Activated T-helper 17 cell treated with anti-CD3 and anti-CD28 coated beads, Interleukin-2, amount 50 U/mL, for 72 hours (primary cell): ENCODE measurements around the gene C1GALT1. TPM values are rescaled to one million over a fixed set of nuclear protein-coding genes. Genes with fewer than 3 reads are reported as not detected.
A peak's percentile ranks its signal among the peaks of the same experiment; 100 is the strongest.

Source experiments
- ATAC-seq: fragments of 150-1000 bp; cut with Tn5 transposase; replicated peaks from 2 replicates; pipeline ENCODE4 v1.10.0; 2021; ENCODE audit warnings: mild to moderate bottlenecking, moderate library complexity
- H3K27ac Mint-ChIP-seq: one replicate; pipeline ENCODE4 v1.8.0; 2022; ENCODE audit warnings: mixed read lengths
- H3K27me3 Mint-ChIP-seq: one replicate; pipeline ENCODE4 v1.8.0; 2022; ENCODE audit warnings: mixed read lengths
- H3K36me3 Mint-ChIP-seq: one replicate; pipeline ENCODE4 v1.8.0; 2022; ENCODE audit warnings: low read depth, mild to moderate bottlenecking, mixed read lengths
- H3K4me1 Mint-ChIP-seq: one replicate; pipeline ENCODE4 v1.8.0; 2022; ENCODE audit warnings: mixed read lengths
- H3K4me3 Mint-ChIP-seq: one replicate; pipeline ENCODE4 v1.8.0; 2022; ENCODE audit warnings: mild to moderate bottlenecking, mixed read lengths
- H3K9me3 Mint-ChIP-seq: one replicate; pipeline ENCODE4 v1.8.0; 2022; ENCODE audit warnings: mixed read lengths
- total RNA-seq, 2 donors: library from RNA; stranded (reverse); gene quantifications; one replicate each; pipeline ENCODE4 v1.2.3, GENCODE V29; 2022

C1GALT1 gene
- total RNA-seq, 2 donors from 2014 or later, result 40.9 to 47.2 TPM

DNA sequence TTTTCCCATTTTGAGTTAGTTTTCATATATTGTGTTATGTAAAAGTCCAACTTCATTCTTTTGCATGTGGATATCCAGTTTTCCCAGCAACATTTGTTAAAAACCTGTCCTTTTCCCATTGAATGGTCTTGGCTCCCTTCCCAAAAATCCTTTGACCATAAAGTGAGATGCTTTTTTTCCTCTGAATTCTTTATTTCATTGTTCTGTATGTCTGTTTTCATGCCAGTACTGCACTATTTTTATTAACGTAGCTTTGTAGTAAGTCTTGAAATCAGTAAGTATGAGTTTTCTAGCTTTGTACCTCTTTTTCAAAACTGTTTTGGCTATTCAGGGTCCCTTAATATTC lies 20.0 kb downstream of the C1GALT1 start:
- Mint-ChIP-seq H3K27ac (peak overlapping the region; percentile 72), H3K4me3 (peak overlapping the region; percentile 74), H3K9me3 (no peaks in the 10 kb centered on the region), H3K27me3 (no peaks in the 10 kb centered on the region), H3K4me1 (peaks cover 75% of the 10 kb centered on the region), H3K36me3 (peaks cover 7% of the 10 kb centered on the region)
- no peak for ATAC-seq

DNA sequence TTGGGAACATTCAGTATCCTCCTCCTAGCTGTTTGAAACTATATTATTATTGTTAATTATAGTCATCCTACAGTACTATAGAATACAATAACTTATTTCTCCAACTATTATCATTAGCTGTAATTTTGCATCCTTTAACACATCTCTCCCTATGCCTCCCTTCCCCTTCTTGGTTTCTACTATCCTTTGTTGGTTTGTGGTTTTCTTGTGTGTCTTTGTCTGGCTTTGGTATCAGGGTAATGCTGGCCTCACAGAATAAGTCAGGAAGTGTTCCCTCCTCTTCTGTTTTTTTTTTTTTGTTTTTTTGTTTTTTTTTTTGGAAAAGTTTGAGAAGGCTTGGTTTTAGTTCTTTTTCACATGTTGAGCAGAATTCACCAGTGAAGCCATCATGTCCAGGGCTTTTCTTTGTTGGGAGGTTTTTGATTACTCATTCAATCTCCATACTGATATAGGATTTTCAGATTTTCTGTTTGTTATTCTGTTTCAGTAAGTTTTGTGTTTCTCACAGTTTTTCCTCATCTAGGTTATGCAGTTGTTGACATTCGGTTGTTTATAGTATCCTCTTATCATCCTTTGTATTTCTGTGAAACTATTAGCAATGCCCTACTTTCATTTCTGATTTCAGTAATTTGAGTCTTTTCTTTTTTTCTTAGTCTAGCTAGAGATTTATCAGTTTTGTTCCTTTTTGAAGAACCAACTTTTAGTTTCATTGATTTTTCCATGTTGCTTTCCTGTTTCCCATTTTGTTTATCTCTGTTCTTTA lies 21.6 kb downstream of the C1GALT1 start:
- H3K27ac Mint-ChIP-seq, result peak overlapping the region; percentile 91
- H3K9me3 Mint-ChIP-seq, result no peaks in the 10 kb centered on the region
- ATAC-seq, result peak; percentile 68
- peaks cover 11% of the 10 kb centered on the region for H3K36me3 Mint-ChIP-seq
- H3K27me3 Mint-ChIP-seq, result no peaks in the 10 kb centered on the region
- H3K4me3 Mint-ChIP-seq, result peak overlapping the region; percentile 75
- peaks cover 72% of the 10 kb centered on the region for H3K4me1 Mint-ChIP-seq

DNA sequence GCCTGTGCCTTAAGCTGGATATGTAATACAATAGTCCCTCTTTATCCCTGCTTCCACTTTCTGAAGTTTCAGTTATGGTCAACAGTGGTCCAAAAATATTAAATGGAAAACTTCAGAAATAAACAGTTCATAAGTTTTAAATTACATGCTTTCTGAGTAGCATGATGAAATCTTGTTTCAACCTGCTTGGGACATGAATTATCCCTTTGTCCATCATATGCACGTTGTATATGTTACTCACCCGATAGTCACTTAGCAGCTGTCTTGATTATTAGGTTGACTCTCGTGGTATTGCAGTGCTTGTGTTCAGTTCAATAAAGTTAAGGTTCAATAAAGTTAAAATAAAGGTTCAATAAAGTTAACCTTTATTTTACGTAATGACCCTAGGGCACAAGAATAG lies 25.5 kb downstream of the C1GALT1 start:
- ATAC-seq, result no peak
- Mint-ChIP-seq H3K27me3 (no peaks in the 10 kb centered on the region), H3K4me1 (peaks cover 56% of the 10 kb centered on the region), H3K4me3 (no peak overlapping the region), H3K9me3 (no peaks in the 10 kb centered on the region), H3K27ac (peak overlapping the region; percentile 47), H3K36me3 (peaks cover 29% of the 10 kb centered on the region)

DNA sequence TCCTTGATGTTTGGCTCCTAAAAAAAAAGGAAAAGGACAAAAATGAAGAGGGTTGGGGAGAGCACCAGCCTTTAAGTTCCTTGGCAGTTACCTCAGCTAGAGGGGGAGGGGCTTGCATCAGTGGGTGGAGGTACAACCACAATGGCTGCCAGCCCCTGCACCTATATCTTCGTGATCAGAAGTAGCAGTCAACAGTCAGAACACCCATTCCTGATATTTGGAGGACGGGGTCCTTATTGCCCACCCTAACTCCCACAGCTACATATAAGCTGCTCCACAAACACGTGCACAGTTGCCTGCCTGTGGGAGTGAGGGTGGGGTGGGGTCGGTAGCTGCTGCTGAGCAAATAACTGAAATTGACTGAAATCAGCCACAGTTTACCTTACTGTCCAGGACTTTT lies 26.2 kb downstream of the C1GALT1 start:
- Mint-ChIP-seq H3K27ac (no peak overlapping the region), H3K4me1 (peaks cover 52% of the 10 kb centered on the region)

DNA sequence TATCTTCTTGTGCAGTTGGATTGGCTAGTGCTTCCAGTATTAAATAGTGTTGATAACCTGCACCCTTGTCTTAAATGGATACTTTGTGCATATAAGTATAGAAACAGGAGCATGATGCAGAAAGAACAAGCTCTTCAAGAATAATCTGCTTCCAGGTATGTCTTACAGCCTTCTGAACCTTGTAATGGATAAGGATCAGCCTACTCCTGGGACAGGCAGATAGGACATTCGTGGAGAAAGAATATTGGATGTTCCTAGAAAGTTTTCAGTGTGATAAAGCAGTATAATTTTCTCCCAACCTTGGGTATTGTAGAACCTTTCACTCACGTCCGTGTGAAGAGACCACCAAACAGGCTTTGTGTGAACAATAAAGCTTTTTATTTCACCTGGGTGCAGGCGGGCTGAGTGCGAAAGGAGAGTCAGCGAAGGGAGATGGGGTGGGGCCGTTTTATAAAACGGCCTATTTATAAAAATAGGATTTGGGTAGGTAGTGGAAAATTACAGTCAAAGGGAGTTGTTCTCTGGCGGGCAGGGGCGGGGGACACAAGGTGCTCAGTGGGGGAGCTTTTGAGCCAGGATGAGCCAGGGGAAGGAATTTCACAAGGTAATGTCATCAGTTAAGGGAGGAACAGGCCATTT lies 27.2 kb downstream of the C1GALT1 start:
- peaks cover 48% of the 10 kb centered on the region for H3K4me1 Mint-ChIP-seq

More for the DNA sequence above, 26.2 kb downstream of the C1GALT1 start:
- ATAC-seq, result no peak
- H3K4me3 Mint-ChIP-seq, result no peak overlapping the region
- H3K36me3 Mint-ChIP-seq, result peaks cover 29% of the 10 kb centered on the region
- no peaks in the 10 kb centered on the region for H3K9me3 Mint-ChIP-seq
- H3K27me3 Mint-ChIP-seq, result no peaks in the 10 kb centered on the region

DNA sequence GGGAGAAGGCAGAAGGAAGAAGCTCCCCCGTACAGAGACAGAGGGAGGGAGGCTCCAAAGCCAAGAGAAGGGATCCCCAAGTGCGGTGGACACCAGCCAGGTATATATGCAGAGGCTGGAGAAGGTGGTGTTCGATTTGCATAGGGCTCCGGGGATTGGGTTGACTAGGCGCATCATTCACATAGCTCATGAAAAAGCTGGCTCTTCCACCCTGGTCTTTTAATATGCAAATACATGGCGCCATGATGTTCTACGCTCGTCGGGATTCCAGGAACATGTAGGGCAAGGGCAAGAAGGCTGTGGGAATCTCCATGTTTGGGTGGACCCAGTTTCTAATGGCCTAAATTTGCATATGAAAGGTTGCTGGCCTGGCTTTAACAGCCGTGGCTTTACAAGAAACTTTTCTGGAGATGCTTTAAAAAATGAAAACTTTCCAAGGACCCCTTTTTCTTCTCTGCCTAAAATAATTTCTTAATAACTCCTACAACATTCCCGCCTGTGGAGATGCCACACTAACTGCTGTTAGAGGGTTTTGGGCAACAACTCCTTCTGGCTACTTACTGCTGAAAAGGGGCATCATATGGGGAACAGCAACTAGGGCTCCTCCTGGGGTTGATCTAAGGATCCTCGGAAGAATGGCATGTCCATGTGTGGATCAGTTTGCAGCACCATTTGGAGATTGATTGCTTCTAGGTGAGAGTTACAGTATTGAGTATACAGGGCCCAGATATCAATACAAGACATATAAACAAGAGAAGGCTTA lies 28.3 kb downstream of the C1GALT1 start:
- Mint-ChIP-seq H3K27me3 (no peaks in the 10 kb centered on the region), H3K9me3 (no peaks in the 10 kb centered on the region), H3K4me3 (no peak overlapping the region), H3K27ac (peak overlapping the region; percentile 15), H3K36me3 (peaks cover 50% of the 10 kb centered on the region), H3K4me1 (peaks cover 42% of the 10 kb centered on the region)
- ATAC-seq, result no peak

More for the DNA sequence above, 27.2 kb downstream of the C1GALT1 start:
- Mint-ChIP-seq H3K36me3 (peaks cover 38% of the 10 kb centered on the region), H3K27ac (no peak overlapping the region), H3K9me3 (no peaks in the 10 kb centered on the region), H3K27me3 (no peaks in the 10 kb centered on the region), H3K4me3 (no peak overlapping the region)
- no peak for ATAC-seq

DNA sequence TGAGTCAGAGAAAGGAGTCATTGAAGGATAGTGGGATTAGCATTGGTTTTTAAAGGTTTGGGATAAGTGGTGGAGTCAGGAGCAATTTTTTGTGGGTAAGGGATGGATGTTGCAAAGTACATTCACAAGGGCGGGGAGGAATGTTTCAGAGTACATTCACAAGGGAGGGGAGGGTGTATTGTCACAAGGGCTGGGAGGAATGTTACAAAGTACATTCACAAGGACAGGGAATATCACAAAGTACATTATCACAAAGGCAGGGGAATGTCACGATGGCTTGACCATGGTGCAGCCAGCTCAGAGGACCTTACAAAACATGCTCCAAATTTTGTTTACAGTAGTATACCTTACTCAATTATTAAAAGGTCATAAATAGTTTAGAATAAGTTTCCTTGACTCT lies 30.3 kb downstream of the C1GALT1 start:
- Mint-ChIP-seq H3K4me3 (no peak overlapping the region), H3K4me1 (peaks cover 41% of the 10 kb centered on the region), H3K36me3 (peaks cover 57% of the 10 kb centered on the region), H3K9me3 (no peaks in the 10 kb centered on the region), H3K27ac (no peak overlapping the region), H3K27me3 (no peaks in the 10 kb centered on the region)
- ATAC-seq, result no peak

DNA sequence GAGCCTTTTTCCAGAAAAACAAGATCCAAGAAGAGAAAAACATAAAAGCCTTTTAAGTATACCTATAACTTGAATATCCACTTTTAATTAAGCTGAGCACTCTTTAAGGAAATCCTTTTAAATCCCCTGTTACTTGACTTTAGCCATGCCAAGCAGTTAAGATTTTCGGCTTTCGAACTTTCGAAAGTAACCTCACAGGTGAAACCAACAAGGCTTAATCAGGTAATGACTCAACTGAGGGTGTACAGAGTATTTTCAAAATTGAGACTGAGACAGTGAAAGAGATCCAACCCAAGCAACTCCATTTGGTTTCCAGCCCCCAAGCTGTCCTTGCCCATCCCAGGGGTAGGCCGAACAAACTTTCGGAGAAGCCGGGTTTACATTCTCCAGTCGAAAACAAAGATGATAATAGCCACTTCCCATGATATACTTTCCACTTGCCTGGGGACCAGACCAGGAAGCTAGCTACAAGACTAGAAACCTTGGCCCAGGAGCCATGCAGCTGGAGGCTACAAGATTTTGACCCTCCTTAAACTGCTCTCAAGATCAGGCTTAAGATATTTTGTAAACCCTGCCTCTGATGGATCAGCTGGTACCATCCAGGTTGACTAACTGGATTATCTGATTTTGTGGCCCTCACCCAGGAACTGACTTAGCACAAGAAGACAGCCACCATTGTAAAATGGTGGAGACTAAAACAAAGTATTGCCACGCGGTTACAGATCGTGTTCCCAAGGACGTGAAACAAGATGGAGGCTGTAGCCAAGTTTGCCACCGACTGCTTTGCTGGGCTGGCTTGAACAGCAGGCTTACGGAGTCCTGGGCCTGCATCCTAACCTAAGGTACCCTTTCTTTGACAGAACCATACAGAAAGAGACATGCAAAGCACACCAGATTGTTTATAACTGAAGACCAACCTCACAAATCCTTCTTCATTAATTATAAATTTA lies 32.3 kb downstream of the C1GALT1 start:
- no peaks in the 10 kb centered on the region for H3K27me3 Mint-ChIP-seq
- ATAC-seq, result peak; percentile 26
- H3K27ac Mint-ChIP-seq, result no peak overlapping the region
- peaks cover 44% of the 10 kb centered on the region for H3K4me1 Mint-ChIP-seq
- H3K9me3 Mint-ChIP-seq, result no peaks in the 10 kb centered on the region
- H3K36me3 Mint-ChIP-seq, result peaks cover 60% of the 10 kb centered on the region
- H3K4me3 Mint-ChIP-seq, result no peak overlapping the region

DNA sequence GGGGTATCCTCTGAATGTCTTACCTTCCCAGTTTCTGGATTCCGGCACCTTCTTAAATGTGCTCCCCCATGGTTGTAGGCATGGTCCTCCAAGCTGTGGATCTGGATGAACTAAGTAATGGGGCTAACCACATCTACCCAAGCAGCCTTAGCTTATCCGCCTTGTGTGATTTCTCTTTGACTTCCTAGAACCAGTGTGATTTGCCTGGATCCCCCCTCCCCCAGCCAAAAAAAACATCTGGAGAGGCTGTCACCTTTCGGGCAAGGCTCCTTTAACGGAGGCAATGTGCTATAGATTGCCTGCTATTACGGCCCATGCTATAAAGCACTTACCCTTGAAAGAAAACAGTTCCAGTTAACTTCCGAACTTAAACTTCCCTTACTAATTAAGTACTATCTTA lies 33.9 kb downstream of the C1GALT1 start:
- no peaks in the 10 kb centered on the region for H3K27me3 Mint-ChIP-seq
- H3K9me3 Mint-ChIP-seq, result no peaks in the 10 kb centered on the region
- peak overlapping the region; percentile 6 for H3K27ac Mint-ChIP-seq
- ATAC-seq, result no peak
- H3K4me1 Mint-ChIP-seq, result peaks cover 41% of the 10 kb centered on the region
- H3K36me3 Mint-ChIP-seq, result peaks cover 57% of the 10 kb centered on the region
- no peak overlapping the region for H3K4me3 Mint-ChIP-seq

DNA sequence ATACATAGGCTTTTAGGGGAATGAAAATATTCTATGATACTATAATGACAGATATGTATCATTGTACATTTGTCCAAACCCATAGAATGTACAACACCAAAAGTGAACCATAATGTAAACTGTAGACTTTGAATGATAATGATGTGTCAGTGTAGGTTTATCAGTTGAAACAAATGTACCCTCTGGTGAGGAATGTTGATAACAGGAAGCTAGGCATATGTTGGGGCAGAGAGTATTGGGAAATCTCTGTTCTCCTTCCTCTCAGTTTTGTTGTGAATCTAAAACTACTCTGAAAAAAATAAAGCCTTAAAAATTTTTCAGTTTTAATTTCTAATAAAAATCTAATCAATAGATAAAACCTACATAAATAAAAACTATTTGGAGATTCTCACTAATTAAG lies 36.9 kb downstream of the C1GALT1 start:
- Mint-ChIP-seq H3K27me3 (no peaks in the 10 kb centered on the region), H3K4me3 (no peak overlapping the region), H3K9me3 (no peaks in the 10 kb centered on the region), H3K27ac (no peak overlapping the region), H3K36me3 (peaks cover 60% of the 10 kb centered on the region), H3K4me1 (peaks cover 42% of the 10 kb centered on the region)
- ATAC-seq, result no peak

DNA sequence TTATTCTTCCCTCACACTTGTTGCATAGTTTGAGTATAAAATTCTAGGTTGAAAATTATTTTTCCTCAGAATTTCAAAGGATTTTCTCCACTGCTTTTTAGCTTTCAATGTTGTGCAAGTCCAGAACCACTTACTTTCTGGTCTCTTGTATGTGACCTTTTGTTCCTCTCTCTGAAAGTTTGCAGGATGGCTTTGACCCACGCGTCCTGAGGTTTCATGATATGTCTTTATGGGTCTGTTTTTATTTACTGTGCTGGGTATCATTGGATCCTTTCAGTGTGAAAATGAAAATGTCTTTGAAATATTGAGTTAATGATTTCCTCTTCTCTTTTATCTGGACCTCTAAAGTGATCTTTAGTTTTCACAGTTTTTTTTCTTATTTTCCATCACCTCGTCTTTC lies 38.5 kb downstream of the C1GALT1 start:
- Mint-ChIP-seq H3K36me3 (peaks cover 48% of the 10 kb centered on the region), H3K4me1 (peaks cover 41% of the 10 kb centered on the region), H3K4me3 (no peak overlapping the region), H3K9me3 (no peaks in the 10 kb centered on the region), H3K27ac (peak overlapping the region; percentile 13), H3K27me3 (no peaks in the 10 kb centered on the region)
- ATAC-seq, result no peak

DNA sequence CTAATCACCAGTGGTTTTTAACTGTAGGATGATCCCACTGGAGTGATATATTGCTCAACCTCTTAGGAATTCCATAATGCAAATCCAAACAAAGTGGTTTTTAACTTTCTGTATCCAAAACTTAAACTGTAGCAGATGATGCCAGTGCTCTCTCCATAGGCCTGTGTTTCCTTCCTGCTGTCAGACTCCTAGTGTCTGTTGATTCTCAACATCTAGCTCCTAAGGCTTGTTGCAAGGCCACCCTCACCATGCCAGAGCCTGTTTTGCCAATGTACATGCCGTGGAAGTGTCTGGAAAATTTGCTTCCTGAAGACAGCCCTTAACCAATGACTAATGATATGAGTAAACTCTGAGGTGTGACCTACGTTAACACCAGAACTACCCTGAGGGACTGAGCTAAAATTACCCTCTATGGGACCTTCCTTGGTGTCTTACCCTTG lies 39.3 kb downstream of the C1GALT1 start:
- H3K4me1 Mint-ChIP-seq, result peaks cover 36% of the 10 kb centered on the region
- ATAC-seq, result peak; percentile 65
- no peaks in the 10 kb centered on the region for H3K9me3 Mint-ChIP-seq
- H3K27ac Mint-ChIP-seq, result peak overlapping the region; percentile 13
- no peaks in the 10 kb centered on the region for H3K27me3 Mint-ChIP-seq
- peaks cover 47% of the 10 kb centered on the region for H3K36me3 Mint-ChIP-seq
- no peak overlapping the region for H3K4me3 Mint-ChIP-seq

DNA sequence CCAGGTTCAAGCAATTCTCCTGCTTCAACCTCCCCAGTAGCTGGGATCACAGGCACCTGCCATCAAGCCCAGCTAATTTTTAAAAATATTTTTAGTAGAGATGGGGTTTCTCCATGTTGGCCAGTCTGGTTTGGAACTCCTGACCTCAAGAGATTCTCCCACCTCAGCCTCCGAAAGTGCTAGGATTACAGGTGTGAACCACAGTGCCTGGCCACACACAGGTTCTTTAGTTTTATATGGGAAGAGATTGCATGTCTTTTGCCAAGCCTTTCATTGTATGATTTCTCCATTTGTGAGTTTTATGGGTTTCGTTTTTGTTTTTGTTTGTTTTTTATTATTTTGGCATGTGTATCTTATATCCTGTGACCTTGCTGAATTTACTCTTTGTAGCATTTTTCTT lies 40.9 kb downstream of the C1GALT1 start:
- Mint-ChIP-seq H3K4me1 (peaks cover 24% of the 10 kb centered on the region), H3K27me3 (no peaks in the 10 kb centered on the region)

DNA sequence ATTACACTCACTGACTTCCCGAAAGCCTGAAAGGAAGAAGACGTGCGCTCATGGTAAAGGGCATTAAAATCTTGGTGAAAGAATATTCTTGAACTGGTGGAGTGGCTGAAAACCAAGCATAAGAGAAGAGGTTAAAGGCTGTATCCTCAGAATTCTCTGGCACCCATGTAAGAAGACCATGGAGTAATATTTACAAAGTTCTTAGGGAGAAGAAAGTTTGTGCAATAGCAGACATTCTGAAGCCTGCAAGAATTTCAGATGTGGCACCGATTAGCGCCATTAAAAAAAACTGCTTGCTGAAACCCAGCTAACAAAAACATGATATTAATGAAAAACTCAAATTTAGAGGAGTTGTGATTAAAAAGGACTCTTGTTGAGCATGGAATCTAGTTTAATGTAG lies 44.1 kb downstream of the C1GALT1 start:
- peaks cover 7% of the 10 kb centered on the region for H3K9me3 Mint-ChIP-seq
- no peaks in the 10 kb centered on the region for H3K27me3 Mint-ChIP-seq
- no peak for ATAC-seq
- H3K4me1 Mint-ChIP-seq, result peaks cover 14% of the 10 kb centered on the region
- peaks cover 28% of the 10 kb centered on the region for H3K36me3 Mint-ChIP-seq
- no peak overlapping the region for H3K4me3 Mint-ChIP-seq
- no peak overlapping the region for H3K27ac Mint-ChIP-seq

More for the DNA sequence above, 40.9 kb downstream of the C1GALT1 start:
- no peak overlapping the region for H3K27ac Mint-ChIP-seq
- peaks cover 33% of the 10 kb centered on the region for H3K36me3 Mint-ChIP-seq
- H3K4me3 Mint-ChIP-seq, result no peak overlapping the region
- H3K9me3 Mint-ChIP-seq, result no peaks in the 10 kb centered on the region
- ATAC-seq, result no peak
